NT2/D1 (cell line): ENCODE data around the gene SCN4B.

ENCODE experiments used
- DNase-seq: peaks from one replicate; pipeline ENCODE4 v3.0.0-alpha.2; 2011; ENCODE audit warnings: low read depth, low spot score
- H3K27me3 ChIP-seq: 2 replicates; pipeline ENCODE4 v1.6.0; 2011; ENCODE audit warnings: mild to moderate bottlenecking; ENCODE audit not compliant: insufficient read length, insufficient read depth
- H3K36me3 ChIP-seq: 2 replicates; pipeline ENCODE4 v1.6.1; 2011; ENCODE audit warnings: mild to moderate bottlenecking, low read length, mixed read lengths; ENCODE audit not compliant: insufficient read depth, insufficient read length
- H3K4me1 ChIP-seq: 2 replicates; pipeline ENCODE4 v1.5.1; 2011; ENCODE audit not compliant: insufficient read depth, insufficient read length
- H3K4me3 ChIP-seq: 2 replicates; pipeline ENCODE4 v1.5.1; 2011; ENCODE audit warnings: low read depth; ENCODE audit not compliant: insufficient read length
- H3K9ac ChIP-seq: 2 replicates; pipeline ENCODE4 v1.6.0; 2011; ENCODE audit warnings: low read depth; ENCODE audit not compliant: insufficient read length
- H3K9me3 ChIP-seq: 2 replicates; pipeline ENCODE4 v1.5.1; 2011; ENCODE audit warnings: mild to moderate bottlenecking, low read length; ENCODE audit not compliant: insufficient read depth
- SUZ12 ChIP-seq: IDR thresholded peaks from 2 replicates; pipeline ENCODE4 v1.6.1; 2011; ENCODE audit not compliant: insufficient read length, insufficient read depth; ENCODE audit errors: extremely low read depth
- YY1 ChIP-seq: IDR thresholded peaks from 2 replicates; pipeline ENCODE4 v1.6.1; 2011; ENCODE audit not compliant: insufficient read length, insufficient read depth
- ZNF274 ChIP-seq: IDR thresholded peaks from 2 replicates; pipeline ENCODE4 v1.6.1; 2011; ENCODE audit warnings: mild to moderate bottlenecking, low read depth, low read length

The SCN4B gene

GRCh38 chr11:118148856-118149255 is 3.8 kb downstream of the SCN4B start:
- TF ChIP-seq ZNF274 (no peak), YY1 (no peak), SUZ12 (no peak)
- no peak for DNase-seq
- H3K9me3 ChIP-seq = no peaks in the 10 kb centered on the region
- peaks cover 5% of the 10 kb centered on the region for H3K4me1 ChIP-seq
- peak overlapping the region; percentile 21 for H3K9ac ChIP-seq
- H3K27me3 ChIP-seq = peaks cover 47% of the 10 kb centered on the region
- no peak overlapping the region for H3K4me3 ChIP-seq
- H3K36me3 ChIP-seq = no peaks in the 10 kb centered on the region

DNA sequence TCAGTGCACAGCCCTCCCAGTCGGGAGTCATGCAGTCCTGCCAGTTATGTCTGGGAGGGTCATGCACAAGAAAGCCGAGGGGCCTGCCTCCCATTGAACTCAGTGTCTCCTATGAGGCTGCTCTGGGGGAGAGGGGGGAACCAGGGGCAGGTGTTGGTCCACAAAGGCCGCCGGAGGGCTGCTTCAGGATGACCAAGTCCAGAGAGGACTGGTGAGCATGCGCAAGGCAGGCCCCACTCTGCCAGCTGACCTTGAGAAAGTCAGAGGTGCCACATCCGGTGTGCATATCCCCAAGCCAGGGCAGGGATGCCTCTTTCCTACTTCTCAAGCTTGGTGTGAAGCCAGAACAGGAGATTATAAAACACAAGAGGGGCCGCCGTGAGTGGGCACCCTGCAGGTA is 4.4 kb downstream of the SCN4B start:
- TF ChIP-seq YY1 = no peak
- TF ChIP-seq SUZ12 = no peak
- TF ChIP-seq ZNF274 = no peak
- no peak overlapping the region for H3K4me3 ChIP-seq
- H3K9me3 ChIP-seq = no peaks in the 10 kb centered on the region
- H3K36me3 ChIP-seq = no peaks in the 10 kb centered on the region
- no peak for DNase-seq
- H3K9ac ChIP-seq = peak overlapping the region; percentile 21
- peaks cover 5% of the 10 kb centered on the region for H3K4me1 ChIP-seq
- H3K27me3 ChIP-seq = peaks cover 41% of the 10 kb centered on the region

DNA sequence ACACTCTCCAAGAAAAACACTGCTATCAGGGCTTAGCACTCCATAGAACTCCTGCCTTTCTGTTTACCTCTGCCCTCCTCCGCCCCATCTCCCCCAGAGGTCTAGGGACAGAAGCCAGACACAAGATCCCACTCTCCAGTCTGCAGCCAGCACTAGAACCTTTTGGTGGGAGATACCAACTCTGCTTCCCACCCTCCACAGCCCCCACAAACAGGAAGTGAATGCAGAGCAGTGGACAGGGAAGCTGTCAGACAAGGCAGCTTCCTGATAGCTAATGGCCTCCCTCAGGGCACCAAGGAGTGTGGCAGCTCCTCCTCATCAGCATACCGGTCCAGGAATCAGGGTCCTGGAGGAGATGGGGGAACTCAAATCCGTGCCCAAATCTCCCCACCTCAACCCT is 5.1 kb downstream of the SCN4B start:
- peaks cover 8% of the 10 kb centered on the region for H3K4me1 ChIP-seq
- no peak for DNase-seq
- TF ChIP-seq SUZ12 (no peak), YY1 (no peak), ZNF274 (no peak)
- peaks cover 34% of the 10 kb centered on the region for H3K27me3 ChIP-seq
- H3K4me3 ChIP-seq = no peak overlapping the region
- H3K36me3 ChIP-seq = no peaks in the 10 kb centered on the region
- H3K9me3 ChIP-seq = no peaks in the 10 kb centered on the region
- H3K9ac ChIP-seq = no peak overlapping the region

GRCh38 chr11:118146554-118146953 is 6.1 kb downstream of the SCN4B start:
- Histone ChIP-seq H3K27me3 (peaks cover 24% of the 10 kb centered on the region), H3K9me3 (no peaks in the 10 kb centered on the region), H3K4me1 (peaks cover 8% of the 10 kb centered on the region), H3K9ac (no peak overlapping the region), H3K36me3 (no peaks in the 10 kb centered on the region), H3K4me3 (peak overlapping the region; percentile 57)
- DNase-seq = no peak
- TF ChIP-seq SUZ12 = no peak
- no peak for TF ChIP-seq YY1
- TF ChIP-seq ZNF274 = no peak

DNA sequence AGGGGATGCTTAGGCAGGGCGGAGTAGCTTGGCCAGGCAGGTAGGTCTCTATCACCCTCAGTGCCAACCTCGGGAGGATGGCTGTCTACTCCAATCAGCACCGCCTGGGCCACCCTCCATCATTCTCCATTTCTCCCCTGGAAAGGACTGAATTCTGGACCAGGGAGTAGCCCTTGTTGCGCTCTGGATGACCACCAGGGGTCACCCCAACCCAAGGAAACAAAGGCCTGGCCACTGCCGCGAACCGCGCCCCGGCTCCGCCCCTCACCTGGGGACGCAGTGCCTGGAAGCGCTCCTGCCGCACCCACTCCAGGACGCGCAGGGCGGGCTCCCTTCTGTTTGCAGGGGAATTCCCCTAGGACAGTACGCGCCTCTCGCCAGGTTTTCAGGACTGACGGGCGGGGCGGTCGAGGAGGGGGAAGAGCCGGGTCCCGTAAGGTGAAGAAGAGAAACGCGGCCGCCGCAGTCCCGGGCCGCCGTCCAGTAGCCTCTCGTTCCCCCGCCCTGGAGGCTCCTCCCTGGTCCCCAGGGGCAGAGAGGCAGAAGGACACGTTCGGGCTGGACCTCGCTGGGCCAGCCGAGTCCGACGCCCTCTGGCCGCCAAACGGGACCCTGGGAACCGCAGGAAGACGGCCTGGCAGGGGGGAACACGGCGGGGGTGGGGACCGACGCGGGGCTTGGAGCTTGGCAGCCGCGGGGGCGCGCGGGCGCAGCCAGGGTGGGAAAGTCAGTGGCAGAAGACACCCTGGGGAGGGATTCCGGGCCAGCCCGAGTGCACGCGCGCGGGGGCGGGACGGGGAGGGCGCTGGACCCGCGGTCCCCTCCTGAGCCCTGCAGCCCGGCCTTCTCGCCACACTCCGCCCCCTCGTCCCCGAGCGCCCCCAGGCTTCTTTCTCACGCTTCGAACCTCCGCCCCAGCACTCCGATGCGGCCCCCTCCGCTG is 7.1 kb downstream of the SCN4B start:
- peak; percentile 68 for DNase-seq

DNA sequence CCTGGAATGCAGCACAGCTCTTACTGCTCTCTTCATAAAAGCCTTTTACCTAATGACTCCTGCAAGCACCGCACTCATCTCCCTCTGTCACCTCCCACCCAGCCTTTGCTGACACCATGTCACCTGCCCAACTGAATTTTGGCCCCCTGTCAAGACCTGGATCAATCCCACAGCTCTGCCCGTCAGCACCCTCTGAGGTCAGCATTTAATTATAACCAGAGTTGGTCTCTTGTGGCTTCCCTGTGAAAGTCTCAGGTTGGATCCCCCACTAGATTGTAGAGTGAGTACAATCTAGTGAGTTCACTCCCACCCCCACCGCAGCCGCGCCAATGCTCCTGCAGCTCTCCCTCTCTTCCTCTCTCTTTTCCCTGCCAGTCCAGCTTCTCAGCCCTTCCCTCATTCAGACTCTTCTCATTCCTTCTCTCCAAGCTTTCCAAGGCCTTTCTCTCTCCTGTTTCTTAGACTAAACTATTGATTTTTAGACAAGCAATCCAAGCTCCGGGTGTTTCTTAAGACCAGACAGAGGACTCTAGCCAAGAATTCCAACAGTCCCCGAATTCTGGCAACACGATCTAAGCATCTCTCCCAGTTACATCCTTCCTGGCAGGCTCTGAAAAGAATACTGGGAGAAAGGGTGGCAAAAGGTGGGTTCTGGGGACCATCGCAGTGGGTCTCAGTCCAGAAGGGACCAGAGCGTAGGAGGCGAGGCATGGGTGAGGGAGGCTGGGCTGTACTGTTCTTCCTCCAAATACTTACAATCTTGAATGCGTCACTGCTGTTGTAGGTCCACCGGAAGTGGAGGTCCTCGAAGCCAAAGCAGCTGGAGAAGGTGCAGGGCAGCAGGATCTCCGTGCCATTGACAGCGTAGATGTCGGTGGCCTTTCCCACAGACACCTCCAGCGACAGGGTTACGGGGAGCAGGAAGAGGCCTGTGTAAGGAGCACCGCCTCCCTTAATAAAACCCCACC is 8.0 kb downstream of the SCN4B start:
- no peaks in the 10 kb centered on the region for H3K36me3 ChIP-seq
- no peak for TF ChIP-seq SUZ12
- no peak for TF ChIP-seq ZNF274
- peaks cover 8% of the 10 kb centered on the region for H3K27me3 ChIP-seq
- no peak for DNase-seq
- H3K9ac ChIP-seq = no peak overlapping the region
- H3K9me3 ChIP-seq = no peaks in the 10 kb centered on the region
- peaks cover 8% of the 10 kb centered on the region for H3K4me1 ChIP-seq
- no peak overlapping the region for H3K4me3 ChIP-seq

More for the DNA sequence above, 7.1 kb downstream of the SCN4B start:
- H3K27me3 ChIP-seq = peaks cover 14% of the 10 kb centered on the region
- TF ChIP-seq ZNF274 (no peak), SUZ12 (no peak), YY1 (no peak)
- H3K36me3 ChIP-seq = no peaks in the 10 kb centered on the region
- H3K4me3 ChIP-seq = peak overlapping the region; percentile 57
- peak overlapping the region; percentile 56 for H3K9ac ChIP-seq
- H3K4me1 ChIP-seq = peaks cover 8% of the 10 kb centered on the region
- H3K9me3 ChIP-seq = no peaks in the 10 kb centered on the region

DNA sequence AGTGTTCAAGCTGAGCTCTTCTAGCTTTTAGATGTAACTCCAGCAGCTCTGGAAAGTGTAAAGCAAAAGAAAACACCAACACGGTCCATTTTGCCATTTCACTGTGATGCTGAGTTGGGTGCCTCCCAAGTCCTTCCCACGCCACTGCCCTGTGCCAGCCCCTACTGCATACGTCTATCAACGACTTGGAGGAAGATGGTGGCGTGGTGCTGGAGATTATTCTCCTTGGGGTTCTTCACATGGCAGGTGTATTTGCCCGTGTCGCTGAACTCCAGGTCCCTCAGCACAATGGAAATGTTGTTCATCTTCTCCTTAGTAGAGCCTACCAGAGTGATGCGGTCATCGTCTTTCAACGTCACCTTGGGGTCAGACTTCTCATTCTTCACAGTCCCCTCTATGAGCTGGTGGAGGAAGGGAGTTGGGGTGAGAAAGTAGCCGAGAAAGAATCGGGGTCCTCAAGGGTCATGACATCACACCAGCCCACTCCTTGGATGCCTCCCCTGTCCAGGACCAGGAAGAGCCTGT is 8.9 kb downstream of the SCN4B start:
- Histone ChIP-seq H3K4me1 (peaks cover 8% of the 10 kb centered on the region), H3K4me3 (no peak overlapping the region), H3K27me3 (peaks cover 8% of the 10 kb centered on the region), H3K9ac (no peak overlapping the region), H3K36me3 (no peaks in the 10 kb centered on the region), H3K9me3 (no peaks in the 10 kb centered on the region)
- DNase-seq = no peak
- TF ChIP-seq SUZ12 (no peak), ZNF274 (no peak), YY1 (no peak)
